ENCODE data around the gene COMMD10.

- TF ChIP-seq ATF2 (IDR thresholded peaks at IDR 0.05; ENCODE audit: low read length) (no peak), ZNF274 (IDR thresholded peaks at IDR 0.05; ENCODE audit: borderline replicate concordance, extremely low read depth, low read length) (no peak), CTCF (IDR thresholded peaks at IDR 0.05; ENCODE audit: control extremely low read depth in 1 of 3, insufficient read depth in 1 of 3, low read depth in 1 of 3, low read length in 3 of 3) (no peak), NRF1 (IDR thresholded peaks at IDR 0.05; ENCODE audit: low read depth, low read length) (no peak), SIRT6 (IDR thresholded peaks at IDR 0.05; ENCODE audit: low read length) (no peak), POLR2A (IDR thresholded peaks at IDR 0.05; ENCODE audit: control extremely low read depth in 1 of 2, low read depth in 2 of 2, low read length in 2 of 2) (no peak), MAX (IDR thresholded peaks at IDR 0.05) (no peak)
These were observed 60.6 kb downstream of the COMMD10 start for GRCh38 chr5:116145416-116145815.

All from H1 (cell line).